ENCODE results near the gene LSAMP. TPM values are rescaled to one million over a fixed set of nuclear protein-coding genes. Genes with fewer than 3 reads are reported as not detected.

LSAMP gene
- total RNA-seq, 1 experiment from 2014 or later = 10.1 TPM

GRCh38 chr3:116259984-116260383 is 185.3 kb downstream of the LSAMP start:
- BruUV-seq (replicated peaks) = no TSS peak
- CTCF ChIA-PET = no interaction called here
- H3K9me3 ChIP-seq (ENCODE audit: low read depth, low read length, poor library complexity, severe bottlenecking) = no peaks in the 10 kb centered on the region

GRCh38 chr3:116256843-116257485 is 188.3 kb downstream of the LSAMP start:
- Histone ChIP-seq H3K36me3 (ENCODE audit: insufficient read depth, low read length, poor library complexity, severe bottlenecking) (no peaks in the 10 kb centered on the region), H3K9me3 (ENCODE audit: low read depth, low read length, poor library complexity, severe bottlenecking) (no peaks in the 10 kb centered on the region), H3K27me3 (replicated peaks; ENCODE audit: insufficient read depth, low read depth, low read length, poor library complexity) (no peaks in the 10 kb centered on the region), H3K27ac (ENCODE audit: low read depth, low read length, poor library complexity, severe bottlenecking) (no peak overlapping the region), H3K4me3 (ENCODE audit: low read depth, low read length, poor library complexity, severe bottlenecking) (no peak overlapping the region), H3K4me1 (ENCODE audit: insufficient read depth, low read length, poor library complexity, severe bottlenecking) (no peaks in the 10 kb centered on the region)
- intact Hi-C loops (cut with micrococcal nuclease; ENCODE audit: unreplicated experiment) = no loop called here
- DNase-seq (ENCODE audit: low spot score) = no peak
- POLR2A ChIA-PET (ENCODE audit: low non-redundant PET) = no interaction called here
- CTCF ChIA-PET = no interaction called here
- BruUV-seq (replicated peaks) = no TSS peak
- TF ChIP-seq CTCF (conservative IDR thresholded peaks at IDR 0.05; ENCODE audit: low read depth, low read length) (no peak), EZH2 (IDR thresholded peaks at IDR 0.05; ENCODE audit: borderline replicate concordance, low read depth, low read length, poor library complexity, severe bottlenecking) (no peak)

More at GRCh38 chr3:116259984-116260383, 185.3 kb downstream of the LSAMP start:
- Histone ChIP-seq H3K36me3 (ENCODE audit: insufficient read depth, low read length, poor library complexity, severe bottlenecking) (no peaks in the 10 kb centered on the region), H3K27me3 (replicated peaks; ENCODE audit: insufficient read depth, low read depth, low read length, poor library complexity) (no peaks in the 10 kb centered on the region), H3K4me3 (ENCODE audit: low read depth, low read length, poor library complexity, severe bottlenecking) (no peak overlapping the region), H3K4me1 (ENCODE audit: insufficient read depth, low read length, poor library complexity, severe bottlenecking) (peaks cover 2% of the 10 kb centered on the region), H3K27ac (ENCODE audit: low read depth, low read length, poor library complexity, severe bottlenecking) (no peak overlapping the region)
- TF ChIP-seq CTCF (conservative IDR thresholded peaks at IDR 0.05; ENCODE audit: low read depth, low read length) (no peak), EZH2 (IDR thresholded peaks at IDR 0.05; ENCODE audit: borderline replicate concordance, low read depth, low read length, poor library complexity, severe bottlenecking) (no peak)
- intact Hi-C loops (cut with micrococcal nuclease; ENCODE audit: unreplicated experiment) = no loop called here
- DNase-seq (ENCODE audit: low spot score) = no peak
- POLR2A ChIA-PET (ENCODE audit: low non-redundant PET) = no interaction called here

GRCh38 chr3:116254541-116254940 is 190.7 kb downstream of the LSAMP start:
- Histone ChIP-seq H3K27me3 (replicated peaks; ENCODE audit: insufficient read depth, low read depth, low read length, poor library complexity) (no peaks in the 10 kb centered on the region), H3K36me3 (ENCODE audit: insufficient read depth, low read length, poor library complexity, severe bottlenecking) (no peaks in the 10 kb centered on the region), H3K4me1 (ENCODE audit: insufficient read depth, low read length, poor library complexity, severe bottlenecking) (no peaks in the 10 kb centered on the region), H3K4me3 (ENCODE audit: low read depth, low read length, poor library complexity, severe bottlenecking) (no peak overlapping the region), H3K27ac (ENCODE audit: low read depth, low read length, poor library complexity, severe bottlenecking) (no peak overlapping the region), H3K9me3 (ENCODE audit: low read depth, low read length, poor library complexity, severe bottlenecking) (no peaks in the 10 kb centered on the region)
- no peak for TF ChIP-seq CTCF (conservative IDR thresholded peaks at IDR 0.05; ENCODE audit: low read depth, low read length)
- TF ChIP-seq EZH2 (IDR thresholded peaks at IDR 0.05; ENCODE audit: borderline replicate concordance, low read depth, low read length, poor library complexity, severe bottlenecking) = no peak
- no peak for DNase-seq (ENCODE audit: low spot score)
- intact Hi-C loops (cut with micrococcal nuclease; ENCODE audit: unreplicated experiment) = no loop called here
- ChIA-PET CTCF (no interaction called here), POLR2A (ENCODE audit: low non-redundant PET) (no interaction called here)
- BruUV-seq (replicated peaks) = no TSS peak

Data from A673 (cell line).